ENCODE data around the gene MAGI3. TPM values are rescaled to one million over a fixed set of nuclear protein-coding genes. Genes with fewer than 3 reads are reported as not detected.

Gene MAGI3
- total RNA-seq, 2 experiments from 2014 or later: 4.7 to 7.8 TPM

GRCh38 chr1:113396102-113396501 lies 5.8 kb downstream of the MAGI3 start:
- no peaks in the 10 kb centered on the region for H3K9me3 ChIP-seq (ENCODE audit: low read length)
- no peak overlapping the region for H3K4me3 ChIP-seq (ENCODE audit: low read depth, low read length, poor library complexity, severe bottlenecking)
- no peak overlapping the region for H2AFZ ChIP-seq (ENCODE audit: low read length)
- H4K20me1 ChIP-seq (ENCODE audit: insufficient read depth, low read length): peaks cover 8% of the 10 kb centered on the region
- DNase-seq (ENCODE audit: low spot score): no peak
- H3K27ac ChIP-seq (ENCODE audit: low read depth, low read length, poor library complexity, severe bottlenecking): no peak overlapping the region
- ChIA-PET CTCF (ENCODE audit: unreplicated experiment) (no interaction called here), POLR2A (no interaction called here)
- intact Hi-C loops (cut with micrococcal nuclease; ENCODE audit: unreplicated experiment): loop anchor here (10.0 kb wide), 1 partner anchor 251 kb away; no protein-coding TSS in a partner anchor
- H3K9me2 ChIP-seq (ENCODE audit: insufficient read depth, low read length): no peaks in the 10 kb centered on the region
- no peak overlapping the region for H3K4me2 ChIP-seq (ENCODE audit: low read length)
- H3K4me1 ChIP-seq (ENCODE audit: insufficient read depth, low read length, poor library complexity, severe bottlenecking): peaks cover 10% of the 10 kb centered on the region
- BruUV-seq (replicated peaks): no TSS peak
- no peaks in the 10 kb centered on the region for H3K36me3 ChIP-seq (ENCODE audit: insufficient read depth, low read length)
- H3K79me2 ChIP-seq (ENCODE audit: insufficient read depth, low read depth, low read length): no peaks in the 10 kb centered on the region
- TF ChIP-seq CTCF (conservative IDR thresholded peaks at IDR 0.05; ENCODE audit: low read length) (no peak), EZH2phosphoT487 (IDR thresholded peaks at IDR 0.05; ENCODE audit: borderline replicate concordance, low read depth, low read length) (no peak)

GRCh38 chr1:113396585-113396984 lies 6.3 kb downstream of the MAGI3 start:
- TF ChIP-seq EZH2phosphoT487 (IDR thresholded peaks at IDR 0.05; ENCODE audit: borderline replicate concordance, low read depth, low read length): no peak
- no peak overlapping the region for H3K4me2 ChIP-seq (ENCODE audit: low read length)
- no peak overlapping the region for H2AFZ ChIP-seq (ENCODE audit: low read length)
- peaks cover 6% of the 10 kb centered on the region for H3K4me1 ChIP-seq (ENCODE audit: insufficient read depth, low read length, poor library complexity, severe bottlenecking)
- peaks cover 8% of the 10 kb centered on the region for H4K20me1 ChIP-seq (ENCODE audit: insufficient read depth, low read length)
- H3K4me3 ChIP-seq (ENCODE audit: low read depth, low read length, poor library complexity, severe bottlenecking): no peak overlapping the region
- no peaks in the 10 kb centered on the region for H3K36me3 ChIP-seq (ENCODE audit: insufficient read depth, low read length)
- no peaks in the 10 kb centered on the region for H3K9me2 ChIP-seq (ENCODE audit: insufficient read depth, low read length)
- BruUV-seq (replicated peaks): no TSS peak
- DNase-seq (ENCODE audit: low spot score): no peak
- ChIA-PET POLR2A (no interaction called here), CTCF (ENCODE audit: unreplicated experiment) (no interaction called here)
- no peaks in the 10 kb centered on the region for H3K79me2 ChIP-seq (ENCODE audit: insufficient read depth, low read depth, low read length)
- no peaks in the 10 kb centered on the region for H3K9me3 ChIP-seq (ENCODE audit: low read length)
- intact Hi-C loops (cut with micrococcal nuclease; ENCODE audit: unreplicated experiment): loop anchor here (10.0 kb wide), 1 partner anchor 252 kb away; no protein-coding TSS in a partner anchor
- no peak overlapping the region for H3K27ac ChIP-seq (ENCODE audit: low read depth, low read length, poor library complexity, severe bottlenecking)

- no peak overlapping the region for H3K4me2 ChIP-seq (ENCODE audit: low read length)
- H3K79me2 ChIP-seq (ENCODE audit: insufficient read depth, low read depth, low read length): no peaks in the 10 kb centered on the region
- ChIA-PET POLR2A (interaction anchor here (0.7 kb wide), 1 partner anchor 163 kb away, joined by 5 read pairs; no protein-coding TSS in a partner anchor), CTCF (ENCODE audit: unreplicated experiment) (no interaction called here)
- no peaks in the 10 kb centered on the region for H3K9me2 ChIP-seq (ENCODE audit: insufficient read depth, low read length)
- intact Hi-C loops (cut with micrococcal nuclease; ENCODE audit: unreplicated experiment): loop anchor here (10.0 kb wide), 1 partner anchor 254 kb away; no protein-coding TSS in a partner anchor
- no peaks in the 10 kb centered on the region for H3K36me3 ChIP-seq (ENCODE audit: insufficient read depth, low read length)
- H3K9me3 ChIP-seq (ENCODE audit: low read length): no peaks in the 10 kb centered on the region
- no peak overlapping the region for H3K4me3 ChIP-seq (ENCODE audit: low read depth, low read length, poor library complexity, severe bottlenecking)
- no TSS peak for BruUV-seq (replicated peaks)
- H3K27ac ChIP-seq (ENCODE audit: low read depth, low read length, poor library complexity, severe bottlenecking): no peak overlapping the region
- H4K20me1 ChIP-seq (ENCODE audit: insufficient read depth, low read length): no peaks in the 10 kb centered on the region; the same call in 1 of the 2 replicates
- DNase-seq (ENCODE audit: low spot score): no peak
- no peak overlapping the region for H2AFZ ChIP-seq (ENCODE audit: low read length)
- H3K4me1 ChIP-seq (ENCODE audit: insufficient read depth, low read length, poor library complexity, severe bottlenecking): no peaks in the 10 kb centered on the region
- TF ChIP-seq CTCF (conservative IDR thresholded peaks at IDR 0.05; ENCODE audit: low read length) (no peak), EZH2phosphoT487 (IDR thresholded peaks at IDR 0.05; ENCODE audit: borderline replicate concordance, low read depth, low read length) (no peak)
Observed at GRCh38 chr1:113399062-113399583, 8.8 kb downstream of the MAGI3 start.

Measured in OCI-LY7 (cell line).